ENCODE results near the gene TATDN2.
"Not testable (repeated sequence)": the region's sequence is repeated elsewhere in the genome, so short reads cannot be mapped to it uniquely, and the experiment has no call there.

The TATDN2 gene

DNA sequence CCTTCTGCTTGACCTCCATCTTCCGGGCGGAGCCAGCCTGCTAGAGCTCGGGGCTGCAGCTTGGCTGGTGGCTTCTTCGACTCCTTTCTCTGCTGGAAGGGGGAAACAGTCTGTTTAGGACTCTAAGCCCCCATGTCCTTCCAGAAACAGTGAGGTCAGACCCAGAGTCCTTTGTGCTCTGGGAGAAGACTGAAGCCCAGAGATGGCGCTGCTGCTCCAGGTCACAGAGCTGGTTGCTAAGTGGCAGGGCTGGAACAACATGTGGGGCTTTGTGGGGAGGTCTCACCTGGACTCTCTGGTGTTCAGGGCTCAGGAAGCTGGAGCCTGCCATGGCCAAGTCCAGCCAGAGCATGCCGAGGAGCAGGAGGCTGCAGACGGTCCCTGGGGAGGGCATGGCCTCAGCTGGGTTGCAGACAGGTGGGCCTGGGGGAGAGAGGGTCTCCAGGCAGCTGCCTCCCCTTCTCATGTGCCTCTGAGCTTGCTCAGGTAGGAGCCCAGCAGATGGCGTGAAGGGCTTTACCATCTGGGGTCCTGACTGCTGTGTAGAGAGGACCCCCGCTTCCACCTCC is 41.6 kb downstream of the TATDN2 start:
- DNase-seq (ENCODE audit: low read depth): no peak
- TF ChIP-seq, protein P1, sequence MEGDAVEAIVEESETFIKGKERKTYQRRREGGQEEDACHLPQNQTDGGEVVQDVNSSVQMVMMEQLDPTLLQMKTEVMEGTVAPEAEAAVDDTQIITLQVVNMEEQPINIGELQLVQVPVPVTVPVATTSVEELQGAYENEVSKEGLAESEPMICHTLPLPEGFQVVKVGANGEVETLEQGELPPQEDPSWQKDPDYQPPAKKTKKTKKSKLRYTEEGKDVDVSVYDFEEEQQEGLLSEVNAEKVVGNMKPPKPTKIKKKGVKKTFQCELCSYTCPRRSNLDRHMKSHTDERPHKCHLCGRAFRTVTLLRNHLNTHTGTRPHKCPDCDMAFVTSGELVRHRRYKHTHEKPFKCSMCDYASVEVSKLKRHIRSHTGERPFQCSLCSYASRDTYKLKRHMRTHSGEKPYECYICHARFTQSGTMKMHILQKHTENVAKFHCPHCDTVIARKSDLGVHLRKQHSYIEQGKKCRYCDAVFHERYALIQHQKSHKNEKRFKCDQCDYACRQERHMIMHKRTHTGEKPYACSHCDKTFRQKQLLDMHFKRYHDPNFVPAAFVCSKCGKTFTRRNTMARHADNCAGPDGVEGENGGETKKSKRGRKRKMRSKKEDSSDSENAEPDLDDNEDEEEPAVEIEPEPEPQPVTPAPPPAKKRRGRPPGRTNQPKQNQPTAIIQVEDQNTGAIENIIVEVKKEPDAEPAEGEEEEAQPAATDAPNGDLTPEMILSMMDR (IDR thresholded peaks at IDR 0.05; ENCODE audit: insufficient read depth, low read depth, low read length, missing control alignments): no peak
- no peak overlapping the region for H3K4me3 ChIP-seq (ENCODE audit: low read depth, low read length)

DNA sequence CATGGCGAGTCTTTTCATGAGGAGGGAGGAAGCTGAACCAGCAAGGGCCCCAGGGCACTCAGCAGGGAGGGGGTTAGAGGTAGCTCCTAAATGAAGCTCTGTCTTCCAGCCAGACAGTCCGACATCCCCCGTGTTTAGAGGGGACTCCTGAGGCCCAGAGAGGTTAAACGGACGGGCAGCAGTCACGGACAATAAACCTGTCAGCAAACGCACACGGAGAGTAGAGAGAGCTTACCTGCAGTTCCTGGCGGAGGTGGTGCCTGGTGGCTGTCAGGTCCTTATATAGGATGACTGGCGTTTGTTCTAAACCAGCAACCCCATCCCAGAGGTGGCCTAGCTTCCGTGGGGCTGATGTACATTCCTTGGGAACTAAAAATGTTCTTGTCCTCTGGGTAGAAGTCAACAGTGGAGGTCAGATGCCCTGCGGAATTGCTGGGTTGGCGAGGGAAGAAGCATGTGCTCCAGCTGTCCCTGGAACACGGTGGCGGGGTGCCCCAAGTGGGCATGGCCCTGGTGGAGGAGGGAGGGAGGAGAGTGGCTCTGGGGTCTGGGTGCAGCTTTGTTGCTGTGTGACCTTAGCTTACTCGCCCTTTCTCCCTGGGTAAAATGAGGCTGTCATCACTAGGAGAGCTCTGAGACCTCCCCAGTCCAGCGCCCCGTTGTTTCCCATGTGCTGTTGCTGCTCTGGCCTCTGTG is 42.4 kb downstream of the TATDN2 start:
- no peak overlapping the region for H3K4me3 ChIP-seq (ENCODE audit: low read depth, low read length)
- no peak for DNase-seq (ENCODE audit: low read depth)
- TF ChIP-seq, protein P1 (IDR thresholded peaks at IDR 0.05; ENCODE audit: insufficient read depth, low read depth, low read length, missing control alignments): no peak

- TF ChIP-seq, protein P1 (IDR thresholded peaks at IDR 0.05; ENCODE audit: insufficient read depth, low read depth, low read length, missing control alignments): no peak
- H3K4me3 ChIP-seq (ENCODE audit: low read depth, low read length): no peak overlapping the region
- no peak for DNase-seq (ENCODE audit: low read depth)
Measured at GRCh38 chr3:10291641-10292040, 43.4 kb downstream of the TATDN2 start.

- TF ChIP-seq, protein P1 (IDR thresholded peaks at IDR 0.05; ENCODE audit: insufficient read depth, low read depth, low read length, missing control alignments): no peak
- peak; percentile 86 for DNase-seq (ENCODE audit: low read depth)
- H3K4me3 ChIP-seq (ENCODE audit: low read depth, low read length): peak within 1 kb of the TSS; percentile 54
Measured at GRCh38 chr3:10292505-10293419, 44.5 kb downstream of the TATDN2 start, which contains the start of gene GHRL. Gene GHRL (minus strand): TSS chr3:10292947. CDS start chr3:10290180, 2,767 bp downstream.

DNA sequence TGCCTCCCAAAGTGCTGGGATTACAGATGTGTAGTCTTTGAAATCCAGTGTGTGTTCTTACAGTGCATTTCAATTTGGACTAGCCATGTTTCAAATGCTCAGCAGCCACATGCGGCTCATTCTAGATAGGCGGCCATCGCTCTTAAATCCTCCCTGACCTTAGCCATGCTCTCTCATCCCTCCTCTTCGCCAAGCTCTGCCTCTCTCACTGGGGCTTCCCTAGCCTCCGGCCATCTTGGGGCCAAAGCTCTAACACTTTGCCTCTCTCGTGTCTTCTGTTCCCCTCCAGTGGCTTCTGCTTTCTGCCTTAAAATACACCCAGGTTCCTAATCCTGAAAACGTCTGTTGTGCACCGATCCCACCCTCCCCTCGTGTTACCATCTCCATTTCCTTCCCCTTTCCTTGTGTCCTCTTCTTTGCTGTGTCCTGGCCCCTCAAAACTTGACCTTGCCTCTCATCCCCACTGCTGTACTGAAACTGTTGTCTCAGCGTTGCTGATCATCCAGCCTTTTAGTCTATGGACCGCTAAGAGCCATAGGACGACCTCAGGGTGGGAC is 45.8 kb downstream of the TATDN2 start:
- no peak overlapping the region for H3K4me3 ChIP-seq (ENCODE audit: low read depth, low read length)
- no peak for DNase-seq (ENCODE audit: low read depth)
- TF ChIP-seq, protein P1 (IDR thresholded peaks at IDR 0.05; ENCODE audit: insufficient read depth, low read depth, low read length, missing control alignments): no peak

GRCh38 chr3:10298064-10298463 is 49.8 kb downstream of the TATDN2 start:
- DNase-seq (ENCODE audit: low read depth); H3K4me3 ChIP-seq (ENCODE audit: low read depth, low read length): not testable (repeated sequence)

DNA sequence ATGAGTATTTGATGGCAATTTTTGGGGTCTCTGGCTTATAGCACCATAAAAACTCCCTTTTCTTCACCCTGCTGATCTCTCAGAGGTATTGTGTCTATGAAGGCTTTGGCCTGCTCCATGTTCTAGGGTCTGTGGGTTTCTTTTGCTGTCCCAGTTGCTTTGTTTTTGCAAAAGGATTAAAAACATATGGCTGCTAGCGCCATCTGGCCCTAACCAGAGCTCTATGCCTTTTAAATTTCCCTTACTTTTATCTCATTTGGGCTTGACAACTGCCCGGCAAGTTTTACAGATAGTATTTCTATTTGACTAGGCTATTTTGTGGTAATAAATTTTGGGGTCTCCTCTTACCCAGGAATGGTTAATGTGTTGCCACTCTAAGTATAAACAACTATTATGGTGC is 50.9 kb downstream of the TATDN2 start:
- no peak for DNase-seq (ENCODE audit: low read depth)
- TF ChIP-seq, protein P1 (IDR thresholded peaks at IDR 0.05; ENCODE audit: insufficient read depth, low read depth, low read length, missing control alignments): no peak
- no peak overlapping the region for H3K4me3 ChIP-seq (ENCODE audit: low read depth, low read length)
